ENCODE measurements around the gene HEXIM2.
A peak's percentile ranks its signal among the peaks of the same experiment; 100 is the strongest.

The HEXIM2 gene

GRCh38 chr17:45128989-45129388, 32.7 kb upstream of the HEXIM2 start:
- H3K4me1 ChIP-seq (ENCODE audit: control insufficient read depth in 1 of 2, insufficient read depth in 2 of 2, low read length in 2 of 2), result peaks cover 12 to 37% of the 10 kb centered on the region in 2 donors
- no peaks in the 10 kb centered on the region for H3K9me3 ChIP-seq (ENCODE audit: control insufficient read depth in 1 of 2, low read length in 2 of 2)
- no peaks in the 10 kb centered on the region for H3K36me3 ChIP-seq (ENCODE audit: control insufficient read depth in 1 of 2, insufficient read depth in 2 of 2, low read length in 2 of 2)
- H3K27me3 ChIP-seq (ENCODE audit: low read depth, low read length), result no peaks in the 10 kb centered on the region
- no peak overlapping the region for H3K4me3 ChIP-seq (ENCODE audit: low read depth in 1 of 2, low read length in 2 of 2)
- no peak overlapping the region for H3K27ac ChIP-seq (ENCODE audit: low read length)

- Histone ChIP-seq H3K4me3 (ENCODE audit: low read depth in 1 of 2, low read length in 2 of 2) (no peak overlapping the region), H3K27ac (ENCODE audit: low read length) (no peak overlapping the region), H3K36me3 (ENCODE audit: control insufficient read depth in 1 of 2, insufficient read depth in 2 of 2, low read length in 2 of 2) (no peaks in the 10 kb centered on the region), H3K9me3 (ENCODE audit: control insufficient read depth in 1 of 2, low read length in 2 of 2) (no peaks in the 10 kb centered on the region), H3K27me3 (ENCODE audit: low read depth, low read length) (no peaks in the 10 kb centered on the region), H3K4me1 (ENCODE audit: control insufficient read depth in 1 of 2, insufficient read depth in 2 of 2, low read length in 2 of 2) (peaks cover 8 to 36% of the 10 kb centered on the region in 2 donors)
Observed at GRCh38 chr17:45129426-45129939, 32.2 kb upstream of the HEXIM2 start.

GRCh38 chr17:45129940-45130680, 31.6 kb upstream of the HEXIM2 start:
- no peak overlapping the region for H3K4me3 ChIP-seq (ENCODE audit: low read depth in 1 of 2, low read length in 2 of 2)
- no peaks in the 10 kb centered on the region for H3K27me3 ChIP-seq (ENCODE audit: low read depth, low read length)
- H3K4me1 ChIP-seq (ENCODE audit: control insufficient read depth in 1 of 2, insufficient read depth in 2 of 2, low read length in 2 of 2), result peaks cover 6 to 36% of the 10 kb centered on the region in 2 donors
- H3K36me3 ChIP-seq (ENCODE audit: control insufficient read depth in 1 of 2, insufficient read depth in 2 of 2, low read length in 2 of 2), result no peaks in the 10 kb centered on the region
- no peaks in the 10 kb centered on the region for H3K9me3 ChIP-seq (ENCODE audit: control insufficient read depth in 1 of 2, low read length in 2 of 2)
- no peak overlapping the region for H3K27ac ChIP-seq (ENCODE audit: low read length)

GRCh38 chr17:45130681-45131615, 30.7 kb upstream of the HEXIM2 start:
- Histone ChIP-seq H3K4me1 (ENCODE audit: control insufficient read depth in 1 of 2, insufficient read depth in 2 of 2, low read length in 2 of 2) (peaks cover 6 to 41% of the 10 kb centered on the region in 2 donors), H3K27me3 (ENCODE audit: low read depth, low read length) (no peaks in the 10 kb centered on the region), H3K4me3 (ENCODE audit: low read depth in 1 of 2, low read length in 2 of 2) (peak overlapping the region; percentile 54 to 87), H3K36me3 (ENCODE audit: control insufficient read depth in 1 of 2, insufficient read depth in 2 of 2, low read length in 2 of 2) (no peaks in the 10 kb centered on the region), H3K9me3 (ENCODE audit: control insufficient read depth in 1 of 2, low read length in 2 of 2) (no peaks in the 10 kb centered on the region), H3K27ac (ENCODE audit: low read length) (no peak overlapping the region)

GRCh38 chr17:45131616-45132319, 29.9 kb upstream of the HEXIM2 start:
- Histone ChIP-seq H3K27ac (ENCODE audit: low read length) (no peak overlapping the region), H3K27me3 (ENCODE audit: low read depth, low read length) (no peaks in the 10 kb centered on the region), H3K4me1 (ENCODE audit: control insufficient read depth in 1 of 2, insufficient read depth in 2 of 2, low read length in 2 of 2) (peaks cover 12 to 49% of the 10 kb centered on the region in 2 donors), H3K4me3 (ENCODE audit: low read depth in 1 of 2, low read length in 2 of 2) (peak overlapping the region; percentile 54 to 87), H3K9me3 (ENCODE audit: control insufficient read depth in 1 of 2, low read length in 2 of 2) (no peaks in the 10 kb centered on the region), H3K36me3 (ENCODE audit: control insufficient read depth in 1 of 2, insufficient read depth in 2 of 2, low read length in 2 of 2) (no peaks in the 10 kb centered on the region)

GRCh38 chr17:45132320-45132571, 29.4 kb upstream of the HEXIM2 start, which contains the start of gene PLCD3:
Gene PLCD3, minus strand, starts transcription at chr17:45132515. Its CDS starts 105 bp downstream, at chr17:45132410.
- Histone ChIP-seq H3K27me3 (ENCODE audit: low read depth, low read length) (no peaks in the 10 kb centered on the region), H3K36me3 (ENCODE audit: control insufficient read depth in 1 of 2, insufficient read depth in 2 of 2, low read length in 2 of 2) (no peaks in the 10 kb centered on the region), H3K4me3 (ENCODE audit: low read depth in 1 of 2, low read length in 2 of 2) (peak within 1 kb of the TSS; percentile 74 to 93), H3K4me1 (ENCODE audit: control insufficient read depth in 1 of 2, insufficient read depth in 2 of 2, low read length in 2 of 2) (peaks cover 12 to 47% of the 10 kb centered on the region in 2 donors), H3K9me3 (ENCODE audit: control insufficient read depth in 1 of 2, low read length in 2 of 2) (no peaks in the 10 kb centered on the region), H3K27ac (ENCODE audit: low read length) (peak within 1 kb of the TSS; percentile 75)

GRCh38 chr17:45132572-45133463, 28.9 kb upstream of the HEXIM2 start:
- Histone ChIP-seq H3K4me1 (ENCODE audit: control insufficient read depth in 1 of 2, insufficient read depth in 2 of 2, low read length in 2 of 2) (peaks cover 7 to 41% of the 10 kb centered on the region in 2 donors), H3K27ac (ENCODE audit: low read length) (peak overlapping the region; percentile 75), H3K4me3 (ENCODE audit: low read depth in 1 of 2, low read length in 2 of 2) (peak overlapping the region; percentile 74 to 93), H3K36me3 (ENCODE audit: control insufficient read depth in 1 of 2, insufficient read depth in 2 of 2, low read length in 2 of 2) (peaks cover 0 to 4% of the 10 kb centered on the region in 2 donors), H3K27me3 (ENCODE audit: low read depth, low read length) (no peaks in the 10 kb centered on the region), H3K9me3 (ENCODE audit: control insufficient read depth in 1 of 2, low read length in 2 of 2) (no peaks in the 10 kb centered on the region)

- H3K36me3 ChIP-seq (ENCODE audit: control insufficient read depth in 1 of 2, insufficient read depth in 2 of 2, low read length in 2 of 2), result peaks cover 3 to 6% of the 10 kb centered on the region in 2 donors
- H3K27ac ChIP-seq (ENCODE audit: low read length), result peak within 1 kb of the TSS; percentile 50
- peak within 1 kb of the TSS; percentile 70 to 88 for H3K4me3 ChIP-seq (ENCODE audit: low read depth in 1 of 2, low read length in 2 of 2)
- no peaks in the 10 kb centered on the region for H3K9me3 ChIP-seq (ENCODE audit: control insufficient read depth in 1 of 2, low read length in 2 of 2)
- peaks cover 6 to 29% of the 10 kb centered on the region in 2 donors for H3K4me1 ChIP-seq (ENCODE audit: control insufficient read depth in 1 of 2, insufficient read depth in 2 of 2, low read length in 2 of 2)
- no peaks in the 10 kb centered on the region for H3K27me3 ChIP-seq (ENCODE audit: low read depth, low read length)
Observed at GRCh38 chr17:45135192-45135977, 26.3 kb upstream of the HEXIM2 start, which contains the start of gene ACBD4. Gene ACBD4, plus strand, starts transcription at chr17:45135687. Its CDS starts 458 bp downstream, at chr17:45136145.

GRCh38 chr17:45135978-45136791, 25.5 kb upstream of the HEXIM2 start:
- H3K27me3 ChIP-seq (ENCODE audit: low read depth, low read length), result no peaks in the 10 kb centered on the region
- peak overlapping the region; percentile 50 for H3K27ac ChIP-seq (ENCODE audit: low read length)
- H3K4me3 ChIP-seq (ENCODE audit: low read depth in 1 of 2, low read length in 2 of 2), result peak overlapping the region; percentile 70 to 88
- H3K4me1 ChIP-seq (ENCODE audit: control insufficient read depth in 1 of 2, insufficient read depth in 2 of 2, low read length in 2 of 2), result peaks cover 6 to 22% of the 10 kb centered on the region in 2 donors
- H3K36me3 ChIP-seq (ENCODE audit: control insufficient read depth in 1 of 2, insufficient read depth in 2 of 2, low read length in 2 of 2), result peaks cover 3 to 6% of the 10 kb centered on the region in 2 donors
- H3K9me3 ChIP-seq (ENCODE audit: control insufficient read depth in 1 of 2, low read length in 2 of 2), result no peaks in the 10 kb centered on the region
